Stomach (tissue), 9 donors: ENCODE results near the gene PYGM. TPM values are rescaled to one million over a fixed set of nuclear protein-coding genes. Genes with fewer than 3 reads are reported as not detected.

Source experiments
- DNase-seq, 2 donors: peaks; one replicate each; pipeline versions ENCODE4 v3.0.0 to v3.0.0-alpha.2; 2013 to 2019
- H3K27ac ChIP-seq, 5 donors: fragments of 200-600 bp in 4 of 5; sonication (generic) in 4 of 5; one replicate each; pipeline ENCODE4 v1.5.1; 2013 to 2019; ENCODE audit warnings: mild to moderate bottlenecking in 1 of 5, moderate library complexity in 1 of 5
- H3K27me3 ChIP-seq, 3 donors: fragments of 200-600 bp; sonication (generic); one replicate each; pipeline ENCODE4 v1.5.1; 2017 to 2019; ENCODE audit warnings: mixed run types in 1 of 3
- H3K36me3 ChIP-seq, 4 donors: fragments of 200-600 bp; sonication (generic); 1 replicate in 3 of 4; 2 replicates in 1 of 4; pipeline ENCODE4 v1.5.1; 2016 to 2019
- H3K4me1 ChIP-seq, 4 donors: fragments of 200-600 bp; sonication (generic); one replicate each; pipeline ENCODE4 v1.5.1; 2016 to 2019
- H3K4me3 ChIP-seq, 4 donors: fragments of 200-600 bp; sonication (generic) in 3 of 4; one replicate each; pipeline ENCODE4 v1.5.1; 2016 to 2019; ENCODE audit warnings: mild to moderate bottlenecking in 1 of 4
- H3K9me3 ChIP-seq, 4 donors: fragments of 200-600 bp; sonication (generic); one replicate each; pipeline ENCODE4 v1.5.1; 2016 to 2019
- EP300 ChIP-seq: sonication (generic); formaldehyde crosslinking; IDR thresholded peaks from one replicate; pipeline ENCODE4 v1.6.1; 2017; ENCODE audit warnings: antibody characterized with exemption
- POLR2A ChIP-seq, 4 donors: fragments of 450-650 bp; IDR thresholded peaks; one replicate each; pipeline ENCODE4 v1.6.1; 2016; ENCODE audit warnings: antibody characterized with exemption in 4 of 4, control low read depth in 2 of 4, mild to moderate bottlenecking in 1 of 4, moderate library complexity in 1 of 4
- POLR2AphosphoS5 ChIP-seq, 3 donors: sonication (generic); formaldehyde crosslinking; IDR thresholded peaks; one replicate each; pipeline ENCODE4 v1.6.1; 2016; ENCODE audit warnings: antibody characterized with exemption in 3 of 3
- WGBS, 5 donors: extraction: QIAGEN DNeasy Blood & Tissue Kit in 3 of 5; methylation state at CpG; one replicate each; pipeline versions ENCODE4 v1.1.5 to v1.1.7; 2013 to 2018; 5-methylcytosine and 5-hydroxymethylcytosine counted together
- intact Hi-C: fragments of 100-400 bp; cut with DNase I; formaldehyde crosslinking; loops from one replicate; pipeline ENCODE4 v1.15.1; 2023; ENCODE audit warnings: low total_unique reads
- polyA plus RNA-seq, 3 donors: library from polyadenylated mRNA; stranded (reverse); fragments of 200-250 nt; gene quantifications; one replicate each; pipeline ENCODE4 v1.2.3, GENCODE V29; 2013
- total RNA-seq, 5 donors: library from RNA; depleted of rRNA; stranded (reverse); fragments of >200 nt; gene quantifications; one replicate each; pipeline versions ENCODE4 v1.1.0 to v1.2.3, GENCODE V29; 2014 to 2016
- TF ChIP-seq, protein P1 (sequence below), 7 experiments: fragments of 450-650 bp in 4 of 7; fragments of 200-600 bp in 3 of 7; sonication (generic) in 3 of 7; IDR thresholded peaks; one replicate each; pipeline ENCODE4 v1.5.1; 2016 to 2019; ENCODE audit warnings: antibody characterized with exemption in 7 of 7, control low read depth in 2 of 7, mild to moderate bottlenecking in 1 of 7
- donor health status: healthy with polysubstance abuse.
- donor health status: Bipolar disorder and iron deficiency.
- donor health status: healthy.

PYGM gene
- total and polyA plus RNA-seq, 8 donors = 0.37 to 3.5 (median 1.8) TPM; not detected in 1

DNA sequence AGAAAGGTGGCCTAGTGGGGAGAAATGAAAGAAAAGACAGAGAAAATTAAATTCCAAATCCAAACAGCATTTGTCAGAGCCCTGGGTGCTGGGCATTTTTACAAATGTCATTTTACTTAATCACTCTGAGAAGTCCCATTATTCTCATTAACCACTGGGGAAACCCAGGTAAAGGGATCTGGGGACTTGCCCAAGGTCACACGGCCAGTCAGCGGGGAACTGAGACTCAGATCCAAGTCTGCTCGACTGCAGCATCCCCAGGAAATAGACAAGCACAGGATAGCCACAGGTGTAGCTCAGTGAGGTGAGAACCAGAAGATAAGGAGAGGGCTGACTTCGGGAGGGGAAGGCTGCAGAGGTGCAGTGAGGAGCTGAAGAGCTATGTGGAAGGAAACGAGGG, 44.7 kb downstream of the PYGM start:
- H3K27ac ChIP-seq = no peak overlapping the region
- no peak for DNase-seq
- peaks cover 21 to 37% (median 29%) of the 10 kb centered on the region in 4 donors for H3K4me1 ChIP-seq
- intact Hi-C loops = no loop called here
- no peaks in the 10 kb centered on the region for H3K9me3 ChIP-seq
- no peaks in the 10 kb centered on the region for H3K36me3 ChIP-seq
- TF ChIP-seq EP300 (no peak), POLR2A (IDR thresholded peaks at IDR 0.05) (no peak)
- no peak overlapping the region for H3K4me3 ChIP-seq
- peaks cover 26 to 100% (median 88%) of the 10 kb centered on the region in 3 donors for H3K27me3 ChIP-seq
- WGBS, 5 donors = 40 to 51% (median 46%) methylated on average over 5 of the region's 5 CpGs

DNA sequence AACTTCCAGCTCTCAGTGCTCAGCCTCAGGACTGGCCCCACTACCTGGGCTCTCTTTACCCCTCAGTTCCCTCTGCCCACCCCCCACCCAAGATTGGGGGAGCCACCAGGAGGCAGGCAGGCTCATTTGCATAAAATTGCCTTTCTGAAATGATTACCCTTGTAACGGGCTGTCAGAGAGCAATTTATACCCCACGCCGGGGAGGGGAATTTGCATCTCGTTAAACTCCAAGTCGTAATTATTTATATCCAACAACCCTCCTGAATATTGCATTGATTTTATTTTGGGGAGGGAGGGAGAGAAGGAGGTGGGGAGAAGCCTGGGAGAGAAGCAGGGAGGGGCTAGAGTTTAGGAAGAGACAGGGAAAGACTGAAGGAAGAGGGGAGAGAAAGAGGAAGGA, 45.1 kb downstream of the PYGM start:
- H3K27ac ChIP-seq = no peak overlapping the region
- WGBS, 5 donors = 47 to 62% (median 56%) methylated on average over 5 of the region's 5 CpGs
- intact Hi-C loops = no loop called here
- TF ChIP-seq, protein P1, sequence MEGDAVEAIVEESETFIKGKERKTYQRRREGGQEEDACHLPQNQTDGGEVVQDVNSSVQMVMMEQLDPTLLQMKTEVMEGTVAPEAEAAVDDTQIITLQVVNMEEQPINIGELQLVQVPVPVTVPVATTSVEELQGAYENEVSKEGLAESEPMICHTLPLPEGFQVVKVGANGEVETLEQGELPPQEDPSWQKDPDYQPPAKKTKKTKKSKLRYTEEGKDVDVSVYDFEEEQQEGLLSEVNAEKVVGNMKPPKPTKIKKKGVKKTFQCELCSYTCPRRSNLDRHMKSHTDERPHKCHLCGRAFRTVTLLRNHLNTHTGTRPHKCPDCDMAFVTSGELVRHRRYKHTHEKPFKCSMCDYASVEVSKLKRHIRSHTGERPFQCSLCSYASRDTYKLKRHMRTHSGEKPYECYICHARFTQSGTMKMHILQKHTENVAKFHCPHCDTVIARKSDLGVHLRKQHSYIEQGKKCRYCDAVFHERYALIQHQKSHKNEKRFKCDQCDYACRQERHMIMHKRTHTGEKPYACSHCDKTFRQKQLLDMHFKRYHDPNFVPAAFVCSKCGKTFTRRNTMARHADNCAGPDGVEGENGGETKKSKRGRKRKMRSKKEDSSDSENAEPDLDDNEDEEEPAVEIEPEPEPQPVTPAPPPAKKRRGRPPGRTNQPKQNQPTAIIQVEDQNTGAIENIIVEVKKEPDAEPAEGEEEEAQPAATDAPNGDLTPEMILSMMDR (IDR thresholded peaks at IDR 0.05) = no peak
- TF ChIP-seq POLR2A (IDR thresholded peaks at IDR 0.05) (no peak), POLR2AphosphoS5 (IDR thresholded peaks at IDR 0.05) (no peak), EP300 (no peak)
- peaks cover 26 to 100% (median 88%) of the 10 kb centered on the region in 3 donors for H3K27me3 ChIP-seq
- peaks cover 21 to 37% (median 29%) of the 10 kb centered on the region in 4 donors for H3K4me1 ChIP-seq
- no peak overlapping the region for H3K4me3 ChIP-seq
- no peaks in the 10 kb centered on the region for H3K9me3 ChIP-seq
- no peak for DNase-seq
- H3K36me3 ChIP-seq = no peaks in the 10 kb centered on the region

DNA sequence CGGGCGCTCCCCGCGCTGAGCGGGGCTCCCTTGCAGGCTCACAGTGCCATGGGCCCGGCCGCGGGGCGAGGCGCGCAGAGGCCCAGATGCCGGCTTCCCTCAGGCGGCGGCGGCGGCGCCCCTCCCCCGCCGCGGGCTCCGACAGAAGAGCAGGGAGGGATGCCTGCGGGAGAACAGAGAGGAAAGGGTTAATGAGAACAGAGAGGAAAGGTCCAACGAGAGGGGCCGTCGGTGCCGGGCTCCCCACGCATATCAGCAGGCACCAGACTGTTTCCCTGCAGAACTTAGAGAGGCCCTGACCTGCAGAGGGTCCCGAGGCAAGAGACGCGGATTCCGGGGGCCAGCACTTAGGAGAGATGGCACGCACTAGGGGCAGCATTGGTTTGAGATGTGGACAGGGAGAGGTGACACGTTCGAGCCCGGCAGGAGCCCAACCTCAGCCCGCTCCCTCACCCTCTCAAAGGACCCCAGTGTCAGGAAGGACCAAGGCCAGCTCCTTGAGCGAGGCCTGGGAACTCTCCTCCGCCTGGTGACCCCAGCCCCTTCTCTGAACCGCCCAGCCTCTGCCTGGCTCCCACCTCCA, 45.9 kb downstream of the PYGM start:
- TF ChIP-seq, protein P1 (IDR thresholded peaks at IDR 0.05) = no peak
- TF ChIP-seq EP300 = no peak
- TF ChIP-seq POLR2AphosphoS5 (IDR thresholded peaks at IDR 0.05) = no peak
- TF ChIP-seq POLR2A (IDR thresholded peaks at IDR 0.05) = no peak
- no peaks in the 10 kb centered on the region for H3K9me3 ChIP-seq
- H3K36me3 ChIP-seq = no peaks in the 10 kb centered on the region
- H3K27me3 ChIP-seq = peaks cover 26 to 100% (median 81%) of the 10 kb centered on the region in 3 donors
- no peak for DNase-seq
- no peak overlapping the region for H3K27ac ChIP-seq
- peak overlapping the region in 3 of 4 donors; percentile 5 to 31 (median 22) for H3K4me3 ChIP-seq
- peaks cover 21 to 37% (median 29%) of the 10 kb centered on the region in 4 donors for H3K4me1 ChIP-seq
- WGBS, 5 donors = 5 to 13% (median 9%) methylated on average over 22 to 39 of the region's 39 CpGs
- intact Hi-C loops = no loop called here

DNA sequence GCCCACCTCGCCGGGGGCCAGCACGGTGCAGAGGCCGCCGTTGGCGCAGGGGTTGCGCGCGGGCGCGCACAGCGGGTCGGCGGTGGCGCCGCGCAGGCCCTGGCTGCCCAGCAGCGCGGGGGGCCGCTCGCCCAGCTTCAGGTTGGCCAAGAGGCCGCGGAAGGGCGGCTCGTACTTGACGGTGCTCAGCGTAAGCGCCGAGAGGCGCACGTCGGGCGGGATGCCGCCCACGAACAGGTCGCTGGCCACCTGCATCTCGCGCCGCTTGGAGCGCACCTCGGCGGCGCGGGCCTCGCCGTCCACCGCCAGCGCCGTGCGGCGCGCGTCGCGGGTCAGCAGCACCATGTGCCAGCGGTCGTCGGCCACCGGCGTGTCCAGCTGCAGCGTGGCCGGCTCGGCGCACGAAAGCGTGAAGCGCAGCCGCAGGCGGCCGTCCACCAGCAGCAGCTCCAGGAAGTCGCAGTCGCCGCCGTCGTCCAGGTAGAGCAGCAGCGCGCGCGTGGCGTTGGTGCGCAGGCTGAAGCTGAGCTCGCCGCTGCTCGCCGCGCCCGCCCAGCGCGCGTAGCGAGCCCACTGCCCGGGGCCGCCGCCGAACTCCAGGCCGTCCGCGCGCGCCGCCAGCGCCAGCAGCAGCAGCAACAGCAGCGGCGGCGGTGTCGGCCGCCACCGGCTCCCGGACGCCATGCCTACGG, 46.6 kb downstream of the PYGM start:
- H3K9me3 ChIP-seq = no peaks in the 10 kb centered on the region
- intact Hi-C loops = no loop called here
- H3K4me3 ChIP-seq = peak overlapping the region in 3 of 4 donors; percentile 5 to 31 (median 22)
- H3K4me1 ChIP-seq = peaks cover 21 to 37% (median 29%) of the 10 kb centered on the region in 4 donors
- WGBS, 5 donors = 1 to 4% (median 3%) methylated on average over 29 to 111 of the region's 111 CpGs; no CpG with 5 or more reads in 1 of the 5 donors
- TF ChIP-seq EP300 = no peak
- no peak for TF ChIP-seq POLR2A (IDR thresholded peaks at IDR 0.05)
- TF ChIP-seq POLR2AphosphoS5 (IDR thresholded peaks at IDR 0.05) = no peak
- TF ChIP-seq, protein P1 (IDR thresholded peaks at IDR 0.05) = no peak
- no peaks in the 10 kb centered on the region for H3K36me3 ChIP-seq
- no peak overlapping the region for H3K27ac ChIP-seq
- peaks cover 26 to 100% (median 74%) of the 10 kb centered on the region in 3 donors for H3K27me3 ChIP-seq
- DNase-seq = peak; percentile 46 to 92
